Measurements from ENCODE around the gene NDUFAB1.

NDUFAB1 gene

GRCh38 chr16:23537390-23537789 lies 58.7 kb downstream of the NDUFAB1 start:
- H3K4me3 ChIP-seq (replicated peaks in 1 of 2; ENCODE audit: low read depth in 2 of 2, low read length in 2 of 2), result no peak overlapping the region
- DNase-seq (ENCODE audit: low read depth in 2 of 2), result no peak
- TF ChIP-seq CTCF (IDR thresholded peaks at IDR 0.05; ENCODE audit: low read depth, low read length), result no peak

GRCh38 chr16:23535901-23536300 lies 60.2 kb downstream of the NDUFAB1 start:
- no peak overlapping the region for H3K4me3 ChIP-seq (replicated peaks in 1 of 2; ENCODE audit: low read depth in 2 of 2, low read length in 2 of 2)
- no peak for TF ChIP-seq CTCF (IDR thresholded peaks at IDR 0.05; ENCODE audit: low read depth, low read length)
- no peak for DNase-seq (ENCODE audit: low read depth in 2 of 2)

GRCh38 chr16:23534868-23535860 lies 61.0 kb downstream of the NDUFAB1 start:
- no peak for DNase-seq (ENCODE audit: low read depth in 2 of 2)
- H3K4me3 ChIP-seq (replicated peaks in 1 of 2; ENCODE audit: low read depth in 2 of 2, low read length in 2 of 2), result no peak overlapping the region
- TF ChIP-seq CTCF (IDR thresholded peaks at IDR 0.05; ENCODE audit: low read depth, low read length), result no peak

DNA sequence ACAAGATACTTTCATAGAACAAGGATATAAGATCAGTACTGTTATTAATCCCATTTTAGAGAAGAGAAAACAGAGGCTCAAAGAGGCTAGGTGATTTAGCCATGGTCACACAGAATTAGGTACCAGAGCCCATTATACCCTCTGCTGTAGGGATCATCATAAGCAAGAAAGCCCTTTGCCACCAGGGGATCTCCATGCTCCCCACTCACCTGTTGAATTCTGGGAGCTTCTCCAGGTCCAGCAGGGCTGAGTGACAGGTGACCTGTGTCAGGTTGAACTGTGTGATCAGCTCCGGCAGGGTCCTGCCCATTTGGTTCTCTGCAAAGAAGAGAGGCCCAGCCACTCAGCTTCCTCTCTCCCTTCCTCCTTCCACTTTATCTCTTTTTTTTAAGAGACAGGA lies 63.7 kb downstream of the NDUFAB1 start:
- TF ChIP-seq CTCF (IDR thresholded peaks at IDR 0.05; ENCODE audit: low read depth, low read length), result no peak
- no peak for DNase-seq (ENCODE audit: low read depth in 2 of 2)
- H3K4me3 ChIP-seq (replicated peaks in 1 of 2; ENCODE audit: low read depth in 2 of 2, low read length in 2 of 2), result no peak overlapping the region
